PC-9 (cell line): Measurements from ENCODE around the gene U2SURP. TPM values are rescaled to one million over a fixed set of nuclear protein-coding genes. Genes with fewer than 3 reads are reported as not detected.
"Not testable (repeated sequence)": the region's sequence is repeated elsewhere in the genome, so short reads cannot be mapped to it uniquely, and the experiment has no call there.

ENCODE experiments used
- BruUV-seq: library from RNA; stranded (reverse); fragments of 400-500 nt; replicated peaks from 2 replicates; lab custom pipeline; 2021; lab: Mats Ljungman, UMichigan
- CTCF ChIA-PET: fragments of 300-600 bp; sonication (Branson Sonifier 250); formaldehyde crosslinking; loops from one replicate; lab custom pipeline; 2022; ENCODE audit warnings: antibody characterized with exemption; lab: Charles Lee
- POLR2A ChIA-PET: fragments of 300-600 bp; sonication (Branson Sonifier 250); formaldehyde crosslinking; loops from one replicate; lab custom pipeline; 2022; ENCODE audit warnings: antibody characterized with exemption; ENCODE audit not compliant: unreplicated experiment; lab: Charles Lee
- DNase-seq, 2 experiments: peaks; one replicate each; pipeline versions ENCODE4 v3.0.0 to v3.0.0-alpha.2; 2015 to 2022; ENCODE audit warnings: mixed read lengths in 1 of 2
- H2AFZ ChIP-seq: fragments of 200-600 bp; sonication (generic); 2 replicates; pipeline ENCODE4 v1.8.1; 2017; ENCODE audit warnings: antibody characterized with exemption
- H3F3A ChIP-seq: fragments of 200-600 bp; sonication (generic); 2 replicates; pipeline ENCODE4 v1.8.1; 2017; ENCODE audit warnings: antibody characterized with exemption, mild to moderate bottlenecking, low read depth; ENCODE audit not compliant: insufficient read depth
- H3K27ac ChIP-seq: fragments of 200-600 bp; sonication (generic); 2 replicates; pipeline ENCODE4 v1.6.1; 2016; ENCODE audit warnings: mixed run types
- H3K27me3 ChIP-seq: fragments of 200-600 bp; sonication (generic); 2 replicates; pipeline ENCODE4 v1.6.1; 2016; ENCODE audit warnings: low read depth, mixed run types; ENCODE audit not compliant: insufficient read depth
- H3K36me3 ChIP-seq: fragments of 200-600 bp; sonication (generic); 2 replicates; pipeline ENCODE4 v1.6.1; 2016; ENCODE audit warnings: low read depth, mixed run types
- H3K4me1 ChIP-seq: fragments of 200-600 bp; sonication (generic); replicated peaks from 2 replicates; pipeline ENCODE4 v1.6.1; 2016; ENCODE audit warnings: mixed run types; ENCODE audit not compliant: insufficient read depth
- H3K4me2 ChIP-seq: fragments of 200-600 bp; sonication (generic); 2 replicates; pipeline ENCODE4 v1.6.1; 2017; ENCODE audit warnings: mixed run types
- H3K4me3 ChIP-seq: fragments of 200-600 bp; sonication (generic); 2 replicates; pipeline ENCODE4 v1.6.1; 2016; ENCODE audit warnings: mixed run types
- H3K79me2 ChIP-seq: fragments of 200-600 bp; sonication (generic); 2 replicates; pipeline ENCODE4 v1.6.1; 2017; ENCODE audit warnings: low read depth, mixed run types
- H3K9me2 ChIP-seq: fragments of 200-600 bp; sonication (generic); 2 replicates; pipeline ENCODE4 v1.8.1; 2017; ENCODE audit warnings: mild to moderate bottlenecking; ENCODE audit not compliant: insufficient read depth
- H3K9me3 ChIP-seq: fragments of 200-600 bp; sonication (generic); 2 replicates; pipeline ENCODE4 v1.8.1; 2016; ENCODE audit warnings: low read depth; ENCODE audit not compliant: insufficient read depth
- H4K20me1 ChIP-seq: fragments of 200-600 bp; sonication (generic); 2 replicates; pipeline ENCODE4 v1.8.1; 2017; ENCODE audit not compliant: insufficient read depth
- EZH2 ChIP-seq: fragments of 200-600 bp; sonication (generic); IDR thresholded peaks from 2 replicates; pipeline ENCODE4 v1.8.0; 2017; ENCODE audit warnings: antibody characterized with exemption, low read depth
- intact Hi-C: fragments of 100-400 bp; cut with micrococcal nuclease; formaldehyde crosslinking; loops from one replicate; pipeline ENCODE4 v1.10.0; 2022; ENCODE audit not compliant: unreplicated experiment
- total RNA-seq: library from RNA; stranded (reverse); gene quantifications from 2 replicates; pipeline ENCODE4 v1.2.3, GENCODE V29; 2021
- TF ChIP-seq, protein P1 (sequence below): fragments of 200-600 bp; sonication (generic); conservative IDR thresholded peaks from 2 replicates; pipeline ENCODE4 v1.6.1; 2017; ENCODE audit warnings: mixed run types, antibody characterized with exemption, mild to moderate bottlenecking, moderate library complexity

Gene U2SURP
- total RNA-seq, 1 experiment from 2014 or later, result 126 TPM

DNA sequence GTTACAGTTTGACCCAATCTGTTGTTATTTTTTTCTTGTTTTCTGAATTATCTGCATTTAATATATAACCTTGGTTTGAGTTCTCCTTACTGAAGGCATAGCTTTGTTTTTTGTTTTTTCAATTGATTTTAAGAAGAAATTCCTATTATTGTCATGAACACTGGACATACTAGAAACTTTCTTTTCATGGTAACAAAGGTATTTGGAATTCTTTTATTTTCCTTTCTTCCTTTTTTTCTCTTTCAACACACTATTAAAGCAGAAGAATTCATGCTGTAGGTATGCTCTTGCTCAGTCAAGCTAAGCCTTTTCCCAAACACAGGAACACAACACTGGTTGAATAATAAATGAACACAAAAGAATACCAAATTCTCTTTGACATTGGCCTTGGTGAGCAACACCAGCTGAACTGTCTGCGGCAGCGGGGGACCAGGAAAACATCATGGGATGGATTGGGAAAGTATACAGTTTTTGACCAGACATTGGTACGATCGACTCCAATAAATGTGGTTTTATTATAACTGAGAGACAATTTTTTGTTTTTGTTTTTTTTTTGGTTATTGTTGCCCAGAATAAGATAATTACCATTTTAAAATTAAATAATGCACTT lies 23.1 kb downstream of the U2SURP start:
- BruUV-seq, result no TSS peak

DNA sequence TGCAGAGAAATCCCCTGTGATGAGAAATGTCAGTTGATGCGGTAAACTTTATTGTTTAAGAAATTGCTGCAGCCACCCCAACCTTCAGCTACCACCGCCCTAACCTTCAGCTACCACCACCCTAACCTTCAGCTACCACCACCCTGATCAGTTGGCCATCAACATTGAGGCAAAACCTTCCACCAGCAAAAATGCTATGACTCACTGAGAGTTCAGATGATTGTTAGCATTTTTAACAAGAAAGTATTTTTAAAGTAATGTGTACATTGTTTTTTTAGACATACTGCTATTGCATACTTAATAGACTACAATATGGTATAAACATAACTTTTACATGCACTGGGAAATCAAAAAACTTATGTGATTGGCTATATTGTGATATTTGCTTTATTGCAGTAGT lies 30.0 kb downstream of the U2SURP start:
- ChIA-PET POLR2A (interaction anchor here (0.5 kb wide), 1 partner anchor 903 kb away, joined by 4 read pairs; no protein-coding TSS in a partner anchor), CTCF (no interaction called here)
- Histone ChIP-seq H3K9me3 (no peaks in the 10 kb centered on the region), H3F3A (peaks cover 20% of the 10 kb centered on the region), H3K36me3 (peaks cover 42% of the 10 kb centered on the region), H3K9me2 (no peaks in the 10 kb centered on the region), H3K79me2 (peaks cover 3% of the 10 kb centered on the region; the same call in 1 of the 2 replicates), H3K27ac (no peak overlapping the region), H3K27me3 (no peaks in the 10 kb centered on the region), H3K4me1 (peaks cover 17% of the 10 kb centered on the region; the same call in 1 of the 2 replicates), H4K20me1 (peaks cover 7% of the 10 kb centered on the region; the same call in 1 of the 2 replicates), H3K4me3 (no peak overlapping the region), H2AFZ (no peak overlapping the region), H3K4me2 (no peak overlapping the region)
- intact Hi-C loops, result no loop called here
- BruUV-seq, result no TSS peak
- no peak for DNase-seq
- TF ChIP-seq EZH2, result no peak
- TF ChIP-seq, protein P1, sequence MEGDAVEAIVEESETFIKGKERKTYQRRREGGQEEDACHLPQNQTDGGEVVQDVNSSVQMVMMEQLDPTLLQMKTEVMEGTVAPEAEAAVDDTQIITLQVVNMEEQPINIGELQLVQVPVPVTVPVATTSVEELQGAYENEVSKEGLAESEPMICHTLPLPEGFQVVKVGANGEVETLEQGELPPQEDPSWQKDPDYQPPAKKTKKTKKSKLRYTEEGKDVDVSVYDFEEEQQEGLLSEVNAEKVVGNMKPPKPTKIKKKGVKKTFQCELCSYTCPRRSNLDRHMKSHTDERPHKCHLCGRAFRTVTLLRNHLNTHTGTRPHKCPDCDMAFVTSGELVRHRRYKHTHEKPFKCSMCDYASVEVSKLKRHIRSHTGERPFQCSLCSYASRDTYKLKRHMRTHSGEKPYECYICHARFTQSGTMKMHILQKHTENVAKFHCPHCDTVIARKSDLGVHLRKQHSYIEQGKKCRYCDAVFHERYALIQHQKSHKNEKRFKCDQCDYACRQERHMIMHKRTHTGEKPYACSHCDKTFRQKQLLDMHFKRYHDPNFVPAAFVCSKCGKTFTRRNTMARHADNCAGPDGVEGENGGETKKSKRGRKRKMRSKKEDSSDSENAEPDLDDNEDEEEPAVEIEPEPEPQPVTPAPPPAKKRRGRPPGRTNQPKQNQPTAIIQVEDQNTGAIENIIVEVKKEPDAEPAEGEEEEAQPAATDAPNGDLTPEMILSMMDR, result no peak

More for the DNA sequence above, 23.1 kb downstream of the U2SURP start:
- H3K9me3 ChIP-seq, result no peaks in the 10 kb centered on the region
- 0 out of 2 replicates have a peak, but pooled peaks cover 8% of the 10 kb centered on the region for H3K79me2 ChIP-seq
- H3K4me2 ChIP-seq, result no peak overlapping the region
- H3F3A ChIP-seq, result peaks cover 10% of the 10 kb centered on the region
- no peak overlapping the region for H3K27ac ChIP-seq
- no peaks in the 10 kb centered on the region for H3K4me1 ChIP-seq
- ChIA-PET CTCF (interaction anchor here (0.6 kb wide), 1 partner anchor 161 kb away, joined by 4 read pairs; no protein-coding TSS in a partner anchor), POLR2A (interaction anchor here (0.7 kb wide), 1 partner anchor 330 kb away, joined by 3 read pairs; no protein-coding TSS in a partner anchor)
- DNase-seq, result no peak
- H3K36me3 ChIP-seq, result peaks cover 68% of the 10 kb centered on the region
- no peak overlapping the region for H3K4me3 ChIP-seq
- H2AFZ ChIP-seq, result no peak overlapping the region
- TF ChIP-seq, protein P1, result no peak
- no peak for TF ChIP-seq EZH2
- intact Hi-C loops, result no loop called here
- peaks cover 35% of the 10 kb centered on the region for H4K20me1 ChIP-seq
- no peaks in the 10 kb centered on the region for H3K27me3 ChIP-seq
- no peaks in the 10 kb centered on the region for H3K9me2 ChIP-seq

DNA sequence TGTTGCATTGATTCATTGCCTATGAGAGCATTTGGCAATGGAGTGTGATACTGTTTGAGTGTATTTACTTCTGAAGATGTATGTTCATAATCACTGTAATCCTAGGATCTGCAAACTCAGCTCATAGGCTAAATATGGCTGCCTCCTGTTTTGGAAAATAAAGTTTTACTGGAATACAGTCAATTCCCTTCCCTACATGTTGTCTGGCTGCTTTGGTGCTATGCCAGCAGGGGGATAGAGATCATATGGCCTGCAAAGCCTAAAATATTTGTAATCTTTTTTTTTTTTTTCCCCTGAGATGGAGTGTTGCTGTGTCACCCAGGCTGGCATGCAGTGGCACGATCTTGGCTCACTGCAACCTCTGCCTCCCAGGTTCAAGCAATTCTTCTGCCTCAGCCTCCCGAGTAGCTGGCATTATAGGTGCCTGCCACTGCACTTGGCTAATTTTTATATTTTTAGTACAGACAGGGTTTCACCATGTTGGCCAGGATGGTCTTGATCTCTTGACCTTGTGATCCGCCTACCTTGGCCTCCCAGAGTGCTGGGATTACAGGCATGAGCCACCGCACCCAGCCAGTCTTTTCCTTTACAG lies 30.5 kb downstream of the U2SURP start:
- DNase-seq, H4K20me1 ChIP-seq, H3K27me3 ChIP-seq, H3K9me2 ChIP-seq, POLR2A ChIA-PET, CTCF ChIA-PET, H3K27ac ChIP-seq, H3K79me2 ChIP-seq, BruUV-seq, H3K9me3 ChIP-seq, H2AFZ ChIP-seq, H3K4me2 ChIP-seq, intact Hi-C loops, H3K4me3 ChIP-seq: not testable (repeated sequence)
- peaks cover 45% of the 10 kb centered on the region for H3K36me3 ChIP-seq
- peaks cover 21% of the 10 kb centered on the region for H3F3A ChIP-seq
- peaks cover 17% of the 10 kb centered on the region; the same call in 1 of the 2 replicates for H3K4me1 ChIP-seq
